Common myeloid progenitor, CD34-positive (primary cell): Measurements from ENCODE around the gene RAD51B.

ENCODE experiments used
- CTCF ChIA-PET: fragments of 350-600 bp; sonication (Branson Sonifier 250); formaldehyde crosslinking; loops from one replicate; lab custom pipeline; 2021; ENCODE audit warnings: antibody characterized with exemption; lab: Charles Lee
- POLR2A ChIA-PET: fragments of 350-600 bp; sonication (Branson Sonifier 250); formaldehyde crosslinking; loops from one replicate; lab custom pipeline; 2021; ENCODE audit warnings: antibody characterized with exemption; lab: Charles Lee
- DNase-seq, 3 donors: peaks; one replicate each; pipeline versions ENCODE4 v3.0.0 to v3.0.0-alpha.2; 2013
- H3K27ac ChIP-seq, 2 experiments: 1 replicate in 1 of 2; 2 replicates in 1 of 2; pipeline ENCODE4 v1.7.0; 2013; ENCODE audit warnings: inconsistent platforms in 2 of 2, low read length in 2 of 2, mild to moderate bottlenecking in 2 of 2, low read depth in 1 of 2, moderate library complexity in 1 of 2; ENCODE audit not compliant: severe bottlenecking in 2 of 2, insufficient read depth in 1 of 2, poor library complexity in 1 of 2
- H3K27me3 ChIP-seq, 5 experiments: replicated peaks in 2 of 5; 1 replicate in 3 of 5; 2 replicates in 2 of 5; pipeline versions ENCODE4 v1.6.1 to v1.7.0; 2013; ENCODE audit warnings: low read length in 4 of 5, mild to moderate bottlenecking in 2 of 5, moderate library complexity in 2 of 5, inconsistent platforms in 1 of 5; ENCODE audit not compliant: insufficient read depth in 5 of 5, control insufficient read depth in 4 of 5
- H3K36me3 ChIP-seq, 4 experiments: 1 replicate in 2 of 4; 2 replicates in 2 of 4; pipeline versions ENCODE4 v1.6.1 to v1.7.0; 2013; ENCODE audit warnings: low read length in 3 of 4, control low read depth in 1 of 4, mild to moderate bottlenecking in 1 of 4; ENCODE audit not compliant: control insufficient read depth in 4 of 4, insufficient read depth in 4 of 4
- H3K4me1 ChIP-seq, 4 experiments: 1 replicate in 3 of 4; 2 replicates in 1 of 4; pipeline versions ENCODE4 v1.6.1 to v1.7.1; 2013; ENCODE audit warnings: low read length in 3 of 4, mild to moderate bottlenecking in 3 of 4, control low read depth in 1 of 4, inconsistent platforms in 1 of 4, moderate library complexity in 1 of 4; ENCODE audit not compliant: control insufficient read depth in 4 of 4, insufficient read depth in 4 of 4; ENCODE audit errors: control extremely low read depth in 1 of 4
- H3K4me3 ChIP-seq, 7 experiments: 1 replicate in 4 of 7; 2 replicates in 3 of 7; pipeline versions ENCODE4 v1.5.1 to v1.7.0; 2013; ENCODE audit warnings: mild to moderate bottlenecking in 7 of 7, low read length in 6 of 7, moderate library complexity in 6 of 7, inconsistent platforms in 2 of 7, low read depth in 2 of 7, control low read depth in 1 of 7; ENCODE audit not compliant: insufficient read depth in 4 of 7, control insufficient read depth in 1 of 7; ENCODE audit errors: extremely low read depth in 1 of 7
- H3K9me3 ChIP-seq, 5 experiments: 1 replicate in 4 of 5; 2 replicates in 1 of 5; pipeline versions ENCODE4 v1.6.1 to v1.7.1; 2013; ENCODE audit warnings: low read length in 4 of 5, mild to moderate bottlenecking in 2 of 5, inconsistent platforms in 1 of 5, low read depth in 1 of 5, moderate library complexity in 1 of 5; ENCODE audit not compliant: control insufficient read depth in 4 of 5, insufficient read depth in 2 of 5; ENCODE audit errors: control extremely low read depth in 1 of 5
- WGBS: methylation state at CpG from one replicate; pipeline ENCODE4 v1.1.5; 2013; ENCODE audit not compliant: insufficient coverage; 5-methylcytosine and 5-hydroxymethylcytosine counted together

The RAD51B gene

GRCh38 chr14:68523989-68524725 is 704.6 kb downstream of the RAD51B start:
- H3K4me3 ChIP-seq, result no peak overlapping the region
- H3K9me3 ChIP-seq, result peaks cover 0 to 4% (median 2%) of the 10 kb centered on the region in 5 experiments
- WGBS, result over 99% methylated on average over 7 of the region's 12 CpGs
- no peaks in the 10 kb centered on the region for H3K36me3 ChIP-seq
- DNase-seq, result no peak
- ChIA-PET CTCF (no interaction called here), POLR2A (no interaction called here)
- H3K27me3 ChIP-seq, result no peaks in the 10 kb centered on the region
- H3K4me1 ChIP-seq, result peaks cover 0 to 2% (median 0%) of the 10 kb centered on the region in 4 experiments
- H3K27ac ChIP-seq, result no peak overlapping the region

GRCh38 chr14:68525516-68525915 is 705.9 kb downstream of the RAD51B start:
- Histone ChIP-seq H3K4me3 (no peak overlapping the region), H3K9me3 (peaks cover 0 to 14% (median 5%) of the 10 kb centered on the region in 5 experiments), H3K36me3 (peaks cover 0 to 2% (median 0%) of the 10 kb centered on the region in 4 experiments), H3K27ac (no peak overlapping the region), H3K4me1 (peaks cover 0 to 2% (median 0%) of the 10 kb centered on the region in 4 experiments), H3K27me3 (no peaks in the 10 kb centered on the region)
- CTCF ChIA-PET, result interaction anchor here (0.8 to 1.0 kb wide), 2 partner anchors 12 to 264 kb away, joined by 3 read pairs; no protein-coding TSS in a partner anchor
- POLR2A ChIA-PET, result no interaction called here
- no peak for DNase-seq
- WGBS, result 100% methylated on average over 2 of the region's 4 CpGs

DNA sequence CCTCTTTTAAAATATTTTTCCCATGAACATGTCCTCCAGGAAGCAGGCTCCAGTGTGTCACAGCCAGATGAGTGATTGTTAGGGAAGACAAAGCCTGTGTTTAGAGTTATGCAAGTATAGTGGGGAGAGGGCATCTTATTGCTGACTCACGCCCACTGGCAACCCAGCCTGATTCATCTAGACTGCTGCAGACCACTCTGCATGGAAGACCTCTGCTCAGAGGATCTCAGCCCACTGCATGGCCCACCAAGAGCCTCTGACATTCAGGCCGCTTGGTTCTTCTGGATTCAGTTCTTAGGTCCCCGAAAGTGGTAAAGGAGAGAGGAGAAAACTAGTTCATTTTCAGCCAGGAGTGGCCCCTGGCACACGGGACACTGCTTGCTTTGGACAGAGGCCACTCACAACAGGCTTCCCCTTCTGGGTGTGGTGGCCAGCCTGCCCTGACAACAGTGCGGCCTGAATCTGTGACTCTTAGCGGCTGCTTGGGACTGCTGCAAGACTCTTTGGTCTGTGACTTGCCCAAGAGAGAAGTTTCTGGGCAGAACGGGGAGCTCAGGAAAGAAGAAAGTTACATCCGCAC is 707.0 kb downstream of the RAD51B start:
- WGBS, result 86% methylated on average over 6 of the region's 8 CpGs
- no peaks in the 10 kb centered on the region for H3K27me3 ChIP-seq
- peaks cover 0 to 2% (median 0%) of the 10 kb centered on the region in 4 experiments for H3K36me3 ChIP-seq
- H3K9me3 ChIP-seq, result peaks cover 2 to 18% (median 6%) of the 10 kb centered on the region in 5 experiments
- peak in 1 of 3 donors; percentile 21 for DNase-seq
- no peak overlapping the region for H3K27ac ChIP-seq
- ChIA-PET CTCF (interaction anchor here (1.0 kb wide), 1 partner anchor 263 kb away, joined by 3 read pairs; no protein-coding TSS in a partner anchor), POLR2A (no interaction called here)
- no peak overlapping the region for H3K4me3 ChIP-seq
- peaks cover 0 to 2% (median 0%) of the 10 kb centered on the region in 4 experiments for H3K4me1 ChIP-seq

GRCh38 chr14:68527329-68527851 is 707.8 kb downstream of the RAD51B start:
- no peak for DNase-seq
- Histone ChIP-seq H3K27me3 (no peaks in the 10 kb centered on the region), H3K36me3 (peaks cover 0 to 2% (median 0%) of the 10 kb centered on the region in 4 experiments), H3K9me3 (peaks cover 3 to 22% (median 9%) of the 10 kb centered on the region in 5 experiments), H3K27ac (no peak overlapping the region), H3K4me1 (peaks cover 0 to 2% (median 0%) of the 10 kb centered on the region in 4 experiments), H3K4me3 (no peak overlapping the region)
- POLR2A ChIA-PET, result no interaction called here
- CTCF ChIA-PET, result no interaction called here
- no CpG with 5 or more reads among the region's 1 CpG for WGBS

GRCh38 chr14:68528040-68528687 is 708.6 kb downstream of the RAD51B start:
- ChIA-PET POLR2A (no interaction called here), CTCF (interaction anchor here (1.5 to 2.6 kb wide), 2 partner anchors 8 to 11 kb away, joined by 4 to 6 read pairs; no protein-coding TSS in a partner anchor)
- 90% methylated on average over 2 of the region's 2 CpGs for WGBS

DNA sequence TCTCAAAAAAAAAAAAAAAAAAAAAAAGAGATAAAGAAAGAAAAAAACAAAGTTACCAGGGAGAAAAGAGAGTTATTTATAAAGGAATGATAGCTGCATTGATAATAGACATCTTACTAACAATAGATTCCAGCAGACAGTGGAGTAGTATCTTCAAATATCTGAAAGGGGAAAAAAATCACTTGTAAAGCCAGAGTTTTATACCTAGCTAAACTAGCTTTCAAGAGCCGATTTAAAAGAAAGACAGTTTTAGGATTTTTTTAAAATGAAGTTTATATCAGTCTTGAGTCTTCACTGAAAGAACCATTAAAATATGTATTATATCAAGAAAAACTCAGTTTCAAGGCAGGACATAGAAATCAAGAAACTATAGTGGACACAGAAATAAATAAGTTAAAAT is 710.9 kb downstream of the RAD51B start:
- DNase-seq, result peak in 2 of 3 donors; percentile 20 to 41
- Histone ChIP-seq H3K9me3 (peaks cover 3 to 22% (median 10%) of the 10 kb centered on the region in 5 experiments), H3K4me3 (no peak overlapping the region), H3K27ac (no peak overlapping the region), H3K36me3 (peaks cover 0 to 2% (median 0%) of the 10 kb centered on the region in 4 experiments), H3K27me3 (no peaks in the 10 kb centered on the region), H3K4me1 (peaks cover 0 to 2% (median 0%) of the 10 kb centered on the region in 4 experiments)
- CTCF ChIA-PET, result interaction anchor here (0.8 to 2.6 kb wide), 4 partner anchors 9 to 125 kb away, joined by 3 to 6 read pairs (median 5); no protein-coding TSS in a partner anchor
- WGBS, result no CpG with 5 or more reads among the region's 1 CpG
- POLR2A ChIA-PET, result no interaction called here

More at GRCh38 chr14:68528040-68528687, 708.6 kb downstream of the RAD51B start:
- no peak overlapping the region for H3K27ac ChIP-seq
- peaks cover 0 to 2% (median 0%) of the 10 kb centered on the region in 4 experiments for H3K4me1 ChIP-seq
- no peaks in the 10 kb centered on the region for H3K27me3 ChIP-seq
- no peak overlapping the region for H3K4me3 ChIP-seq
- H3K9me3 ChIP-seq, result peaks cover 3 to 22% (median 9%) of the 10 kb centered on the region in 5 experiments
- DNase-seq, result no peak
- peaks cover 0 to 2% (median 0%) of the 10 kb centered on the region in 4 experiments for H3K36me3 ChIP-seq
